ENCODE measurements around the gene PREP. TPM values are rescaled to one million over a fixed set of nuclear protein-coding genes. Genes with fewer than 3 reads are reported as not detected.

Gene PREP
- total RNA-seq, 6 experiments from 2014 or later: 35.4 to 42.1 (median 36.8) TPM

DNA sequence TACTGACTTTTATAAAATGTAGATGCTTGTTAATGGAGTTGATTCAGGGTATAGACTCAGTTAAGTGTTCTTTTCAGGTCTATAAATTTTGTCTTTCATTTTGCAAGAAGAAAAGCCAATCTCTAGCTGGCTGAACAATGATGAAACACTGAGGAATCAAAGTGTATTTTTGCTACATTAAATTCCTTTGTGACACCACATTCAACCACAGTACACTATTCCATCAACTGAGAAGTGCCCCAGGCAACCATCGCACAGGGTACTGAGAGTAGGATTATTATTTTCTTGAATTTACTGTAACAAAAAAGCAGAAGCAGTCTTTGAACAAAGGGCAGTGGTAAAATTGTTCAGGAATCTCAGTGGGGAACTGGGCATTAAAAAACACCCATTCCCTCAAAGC is 83.6 kb downstream of the PREP start:
- H3K27ac Mint-ChIP-seq: peak overlapping the region; percentile 9; the same call in 1 of the 2 replicates
- H3K36me3 Mint-ChIP-seq (ENCODE audit: low read depth): peaks cover 37% of the 10 kb centered on the region
- H3K9me3 Mint-ChIP-seq: no peaks in the 10 kb centered on the region
- no peak overlapping the region for H3K4me3 Mint-ChIP-seq
- peaks cover 1% of the 10 kb centered on the region; the same call in 1 of the 2 replicates for H3K27me3 Mint-ChIP-seq (ENCODE audit: insufficient read depth)
- TF ChIP-seq, protein P1, sequence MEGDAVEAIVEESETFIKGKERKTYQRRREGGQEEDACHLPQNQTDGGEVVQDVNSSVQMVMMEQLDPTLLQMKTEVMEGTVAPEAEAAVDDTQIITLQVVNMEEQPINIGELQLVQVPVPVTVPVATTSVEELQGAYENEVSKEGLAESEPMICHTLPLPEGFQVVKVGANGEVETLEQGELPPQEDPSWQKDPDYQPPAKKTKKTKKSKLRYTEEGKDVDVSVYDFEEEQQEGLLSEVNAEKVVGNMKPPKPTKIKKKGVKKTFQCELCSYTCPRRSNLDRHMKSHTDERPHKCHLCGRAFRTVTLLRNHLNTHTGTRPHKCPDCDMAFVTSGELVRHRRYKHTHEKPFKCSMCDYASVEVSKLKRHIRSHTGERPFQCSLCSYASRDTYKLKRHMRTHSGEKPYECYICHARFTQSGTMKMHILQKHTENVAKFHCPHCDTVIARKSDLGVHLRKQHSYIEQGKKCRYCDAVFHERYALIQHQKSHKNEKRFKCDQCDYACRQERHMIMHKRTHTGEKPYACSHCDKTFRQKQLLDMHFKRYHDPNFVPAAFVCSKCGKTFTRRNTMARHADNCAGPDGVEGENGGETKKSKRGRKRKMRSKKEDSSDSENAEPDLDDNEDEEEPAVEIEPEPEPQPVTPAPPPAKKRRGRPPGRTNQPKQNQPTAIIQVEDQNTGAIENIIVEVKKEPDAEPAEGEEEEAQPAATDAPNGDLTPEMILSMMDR (IDR thresholded peaks at IDR 0.05): no peak
- peaks cover 33% of the 10 kb centered on the region for H3K4me1 Mint-ChIP-seq (ENCODE audit: low read depth)
- DNase-seq: peak; percentile 39

DNA sequence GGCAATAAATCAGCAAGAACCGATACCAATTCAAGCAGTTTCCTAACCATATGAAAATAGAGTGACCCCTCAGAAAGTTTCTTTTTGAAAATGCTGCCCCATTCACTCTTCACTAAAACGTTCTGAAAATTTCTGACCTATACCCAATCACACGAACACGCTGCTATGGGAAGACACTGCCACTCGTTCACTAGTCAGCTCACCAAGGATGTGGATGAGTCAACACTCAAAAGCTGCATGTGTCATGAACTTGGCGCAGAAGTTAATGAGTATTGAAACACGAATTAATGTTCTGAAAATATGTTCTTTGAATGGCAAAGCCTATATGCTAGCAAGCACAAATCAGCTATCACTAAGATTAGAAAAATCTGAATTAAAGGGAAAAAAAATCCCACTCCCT is 84.2 kb downstream of the PREP start:
- DNase-seq: peak; percentile 55
- no peaks in the 10 kb centered on the region for H3K9me3 Mint-ChIP-seq
- no peak overlapping the region for H3K27ac Mint-ChIP-seq
- H3K27me3 Mint-ChIP-seq (ENCODE audit: insufficient read depth): peaks cover 1% of the 10 kb centered on the region; the same call in 1 of the 2 replicates
- peaks cover 29% of the 10 kb centered on the region for H3K4me1 Mint-ChIP-seq (ENCODE audit: low read depth)
- peaks cover 36% of the 10 kb centered on the region for H3K36me3 Mint-ChIP-seq (ENCODE audit: low read depth)
- TF ChIP-seq, protein P1 (IDR thresholded peaks at IDR 0.05): no peak
- no peak overlapping the region for H3K4me3 Mint-ChIP-seq

DNA sequence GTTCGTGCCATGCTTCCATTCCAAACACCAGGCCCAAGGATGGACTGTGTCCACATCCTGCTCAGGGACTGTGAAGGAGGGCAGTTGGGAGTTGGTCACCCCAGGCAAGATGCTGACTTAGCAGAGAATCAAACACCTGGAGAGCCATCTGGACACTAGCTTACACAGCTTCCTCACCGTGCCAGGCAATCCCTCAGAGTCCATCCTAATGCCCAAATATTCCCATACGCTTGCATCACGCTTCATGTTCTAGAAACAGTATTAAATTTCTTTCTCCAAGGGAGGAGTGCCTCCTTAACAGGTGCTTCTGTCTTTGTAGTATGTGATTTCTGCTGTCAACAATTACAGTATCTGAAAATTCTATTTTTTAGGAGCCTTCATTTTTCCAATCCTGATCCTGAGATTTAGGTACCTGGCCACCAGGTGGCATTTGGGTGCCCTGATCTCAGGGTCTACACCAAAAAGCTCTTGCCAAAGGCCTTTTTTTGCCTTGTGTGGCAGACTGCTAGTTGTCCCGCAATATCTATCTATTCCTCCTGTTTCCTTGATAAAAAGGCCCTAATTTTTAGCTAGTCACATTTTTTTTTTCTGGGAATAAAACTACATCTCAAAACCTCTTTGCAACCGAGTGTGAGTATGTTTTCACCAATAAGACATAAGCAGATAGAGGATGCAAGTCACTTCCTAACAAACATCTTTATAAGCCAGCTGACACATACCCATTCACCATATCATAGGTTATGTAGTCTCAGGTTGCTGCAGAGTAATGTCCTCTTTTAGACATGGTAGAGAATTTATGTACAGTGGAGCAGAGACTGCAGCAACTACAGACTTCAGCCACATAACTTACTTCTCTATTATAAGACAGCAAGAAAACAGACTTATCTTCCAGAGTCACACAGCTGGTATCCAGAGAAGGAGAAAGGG is 85.0 kb downstream of the PREP start:
- no peak overlapping the region for H3K4me3 Mint-ChIP-seq
- peaks cover 1% of the 10 kb centered on the region; the same call in 1 of the 2 replicates for H3K27me3 Mint-ChIP-seq (ENCODE audit: insufficient read depth)
- H3K27ac Mint-ChIP-seq: no peak overlapping the region
- DNase-seq: no peak
- peaks cover 32% of the 10 kb centered on the region for H3K36me3 Mint-ChIP-seq (ENCODE audit: low read depth)
- TF ChIP-seq, protein P1 (IDR thresholded peaks at IDR 0.05): peak; percentile 69
- no peaks in the 10 kb centered on the region for H3K9me3 Mint-ChIP-seq
- peaks cover 29% of the 10 kb centered on the region for H3K4me1 Mint-ChIP-seq (ENCODE audit: low read depth)

DNA sequence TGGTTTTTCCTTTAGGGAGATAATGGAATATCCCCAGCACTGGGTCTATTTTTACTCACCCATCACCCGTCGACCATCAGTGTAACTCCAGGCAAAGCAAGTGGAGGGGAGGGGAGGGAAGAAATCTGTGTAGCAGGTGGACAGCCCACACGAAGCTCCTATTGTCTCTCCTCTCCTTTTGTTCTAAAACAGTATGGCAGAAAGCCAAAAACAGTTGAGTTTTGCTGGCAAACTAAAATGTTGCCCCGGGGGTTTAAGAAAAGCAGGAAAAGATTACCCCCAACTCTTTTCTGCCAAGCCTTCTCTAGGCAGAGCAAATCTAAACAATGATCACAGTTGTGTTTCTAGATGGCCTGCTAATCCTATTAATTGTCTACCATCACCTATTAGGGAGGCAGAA is 89.7 kb downstream of the PREP start:
- H3K36me3 Mint-ChIP-seq (ENCODE audit: low read depth): peaks cover 29% of the 10 kb centered on the region
- TF ChIP-seq, protein P1 (IDR thresholded peaks at IDR 0.05): no peak
- H3K4me3 Mint-ChIP-seq: no peak overlapping the region

DNA sequence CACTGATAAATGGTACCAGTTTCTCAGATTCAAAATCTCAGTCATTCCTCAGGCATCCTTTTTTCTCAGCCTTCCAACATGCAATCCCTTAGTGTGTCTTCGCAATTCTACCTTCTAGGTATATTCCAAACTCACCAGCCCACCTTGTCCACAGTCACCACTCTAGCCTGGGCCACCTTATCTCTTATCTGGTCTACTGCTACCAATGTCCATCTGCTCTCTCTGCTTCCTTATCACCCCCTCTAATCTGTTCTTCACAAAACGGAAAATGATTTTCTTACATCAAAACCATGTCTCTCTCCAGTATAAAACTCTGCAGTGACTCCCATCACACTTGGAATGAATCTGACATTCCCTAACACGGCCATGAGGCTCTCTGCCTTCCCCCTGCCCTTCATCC is 91.9 kb downstream of the PREP start:
- Mint-ChIP-seq H3K4me3 (no peak overlapping the region), H3K27ac (no peak overlapping the region), H3K36me3 (ENCODE audit: low read depth) (peaks cover 17% of the 10 kb centered on the region), H3K9me3 (no peaks in the 10 kb centered on the region), H3K4me1 (ENCODE audit: low read depth) (peaks cover 6% of the 10 kb centered on the region), H3K27me3 (ENCODE audit: insufficient read depth) (no peaks in the 10 kb centered on the region)
- TF ChIP-seq, protein P1 (IDR thresholded peaks at IDR 0.05): no peak
- no peak for DNase-seq

More for the DNA sequence above, 89.7 kb downstream of the PREP start:
- Mint-ChIP-seq H3K27ac (no peak overlapping the region), H3K27me3 (ENCODE audit: insufficient read depth) (peaks cover 1% of the 10 kb centered on the region; the same call in 1 of the 2 replicates), H3K4me1 (ENCODE audit: low read depth) (peaks cover 11% of the 10 kb centered on the region), H3K9me3 (no peaks in the 10 kb centered on the region)
- no peak for DNase-seq
